Measurements from ENCODE around the gene LRP1B.

Gene LRP1B

DNA sequence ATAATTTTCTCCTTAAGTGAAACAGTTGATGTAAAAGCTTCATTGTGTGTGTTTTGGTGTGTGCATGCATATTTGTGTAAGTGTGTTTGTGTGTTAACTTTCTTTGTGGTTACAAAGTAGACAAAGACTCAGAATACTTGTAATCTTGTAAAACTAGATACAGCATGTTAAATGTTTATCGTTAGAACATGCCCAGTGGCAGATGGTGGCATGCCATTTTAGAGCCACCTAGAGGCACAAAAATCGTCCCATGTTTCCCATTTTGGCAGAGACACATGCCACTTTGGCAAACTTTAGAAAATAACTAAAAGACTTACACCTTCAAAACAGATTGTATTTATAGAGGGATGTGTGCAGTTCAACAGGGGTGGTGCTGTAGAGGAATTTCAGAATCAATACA lies 224.1 kb downstream of the LRP1B start:
- TF ChIP-seq CTCF (IDR thresholded peaks at IDR 0.05; ENCODE audit: low read depth, low read length) = no peak
- DNase-seq (ENCODE audit: extremely low read depth, low read depth) = no peak

DNA sequence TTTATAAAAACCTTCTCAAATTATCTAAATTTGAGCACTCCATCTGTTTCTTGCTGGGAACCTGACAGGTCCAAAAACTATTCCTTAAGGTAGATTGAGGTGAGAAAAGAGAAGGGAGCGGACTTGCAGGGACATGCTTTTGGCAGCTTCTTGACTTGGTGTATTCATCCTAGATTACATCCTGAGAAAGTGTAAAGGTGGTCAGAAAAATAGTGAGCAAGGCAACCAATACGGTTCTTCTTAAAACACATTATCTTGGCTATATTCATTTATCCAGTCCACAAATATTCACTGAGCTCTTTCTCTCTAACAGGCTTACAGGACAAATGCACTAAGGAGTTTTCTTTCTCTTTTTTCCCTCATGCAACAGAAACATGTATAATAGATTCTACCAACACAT lies 230.0 kb downstream of the LRP1B start:
- no peak for TF ChIP-seq CTCF (IDR thresholded peaks at IDR 0.05; ENCODE audit: low read depth, low read length)
- no peak for DNase-seq (ENCODE audit: extremely low read depth, low read depth)

DNA sequence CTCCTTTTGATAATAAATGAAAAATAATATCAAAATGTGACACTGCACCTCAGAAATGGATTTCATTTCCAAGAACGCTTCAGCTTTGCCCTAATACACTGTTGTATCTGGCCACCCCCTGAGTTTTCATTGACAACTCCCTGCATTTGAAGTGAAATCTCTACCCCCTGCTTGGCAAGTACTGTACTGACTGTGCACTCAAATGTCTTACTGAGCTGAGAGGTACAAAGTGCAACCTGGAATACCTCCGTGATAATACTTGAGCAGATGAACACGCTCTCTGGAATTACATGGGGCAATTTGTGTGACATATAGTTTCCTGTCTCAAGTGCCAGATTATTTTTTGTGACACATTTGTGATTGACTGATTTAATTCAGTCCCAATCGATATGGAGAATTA lies 231.1 kb downstream of the LRP1B start:
- no peak for DNase-seq (ENCODE audit: extremely low read depth, low read depth)
- no peak for TF ChIP-seq CTCF (IDR thresholded peaks at IDR 0.05; ENCODE audit: low read depth, low read length)

DNA sequence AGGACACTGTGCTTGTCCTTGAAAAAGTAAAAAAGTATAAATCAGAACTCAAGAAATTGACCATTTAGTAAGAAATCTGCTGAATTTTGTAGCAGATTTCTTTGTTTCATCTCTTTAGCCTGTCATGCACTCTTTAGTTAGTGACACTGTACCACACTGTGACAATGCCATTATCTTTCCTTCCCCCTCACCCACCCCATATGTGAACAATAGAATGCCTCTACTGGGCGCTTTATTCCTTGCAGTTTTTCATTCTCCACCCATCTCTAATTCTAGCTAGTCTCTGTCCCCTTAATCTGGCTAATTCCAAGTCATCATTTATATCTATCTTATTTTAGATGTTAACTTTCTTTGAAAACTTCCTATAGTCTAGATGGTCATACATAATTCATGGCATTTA lies 241.0 kb downstream of the LRP1B start:
- no peak for DNase-seq (ENCODE audit: extremely low read depth, low read depth)
- no peak for TF ChIP-seq CTCF (IDR thresholded peaks at IDR 0.05; ENCODE audit: low read depth, low read length)

DNA sequence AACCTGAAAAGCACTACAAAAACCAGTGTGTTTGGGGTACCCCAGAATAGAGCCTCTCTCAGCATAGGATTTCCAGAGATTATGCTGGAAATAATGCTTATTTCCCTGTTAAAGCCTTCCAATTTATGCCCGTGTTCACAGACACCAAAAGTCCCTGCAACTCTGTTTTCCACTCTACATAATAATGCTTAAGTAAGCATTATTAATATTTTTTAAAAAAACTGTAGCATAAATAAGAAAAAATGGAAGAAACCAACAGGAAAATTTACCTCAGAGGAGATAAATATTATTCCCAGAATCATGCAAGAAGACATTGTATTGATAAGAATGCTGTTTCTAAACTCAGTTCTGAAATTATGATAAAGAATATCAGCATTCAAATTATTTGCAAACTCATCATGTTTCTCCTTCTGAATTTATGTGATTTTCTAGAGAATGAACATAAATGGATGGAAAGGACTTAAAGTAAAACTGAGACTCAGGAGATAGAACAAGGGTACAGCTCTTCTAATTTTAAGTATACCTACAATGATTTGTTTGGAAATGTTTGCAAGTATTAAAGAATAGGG lies 241.7 kb downstream of the LRP1B start:
- TF ChIP-seq CTCF (IDR thresholded peaks at IDR 0.05; ENCODE audit: low read depth, low read length) = no peak
- no peak for DNase-seq (ENCODE audit: extremely low read depth, low read depth)

- DNase-seq (ENCODE audit: extremely low read depth, low read depth) = no peak
- TF ChIP-seq CTCF (IDR thresholded peaks at IDR 0.05; ENCODE audit: low read depth, low read length) = no peak
Observed at GRCh38 chr2:141887363-141887762, 243.5 kb downstream of the LRP1B start.

GRCh38 chr2:141878016-141878415 lies 252.8 kb downstream of the LRP1B start:
- no peak for TF ChIP-seq CTCF (IDR thresholded peaks at IDR 0.05; ENCODE audit: low read depth, low read length)
- DNase-seq (ENCODE audit: extremely low read depth, low read depth) = no peak

Measured in AG09319 (cell line).